ENCODE results near the gene CCDC158. TPM values are rescaled to one million over a fixed set of nuclear protein-coding genes. Genes with fewer than 3 reads are reported as not detected.
"Not testable (repeated sequence)": the region's sequence is repeated elsewhere in the genome, so short reads cannot be mapped to it uniquely, and the experiment has no call there.

The CCDC158 gene
- total and polyA plus RNA-seq, 7 experiments from 2014 or later = not detected

GRCh38 chr4:76366737-76367136, 54.2 kb downstream of the CCDC158 start:
- Mint-ChIP-seq H3K27me3 (peaks cover 5 to 33% (median 6%) of the 10 kb centered on the region in 5 donors), H3K4me1 (no peaks in the 10 kb centered on the region), H3K4me3 (no peak overlapping the region), H3K9me3 (no peaks in the 10 kb centered on the region), H3K27ac (no peak overlapping the region), H3K36me3 (no peaks in the 10 kb centered on the region)
- no peak for DNase-seq
- intact Hi-C loops (cut with micrococcal nuclease) = no loop called here
- ChIA-PET CTCF (interaction anchor here (0.8 kb wide), 1 partner anchor 11 kb away, joined by 3 read pairs; no protein-coding TSS in a partner anchor), POLR2A (no interaction called here)
- Histone ChIP-seq H3K9me3 (ENCODE audit: control insufficient read depth in 2 of 3, low read length in 3 of 3) (no peaks in the 10 kb centered on the region), H3K27me3 (ENCODE audit: control insufficient read depth in 2 of 2, insufficient read depth in 2 of 2, low read length in 2 of 2) (no peaks in the 10 kb centered on the region), H3K4me1 (ENCODE audit: control insufficient read depth in 2 of 2, insufficient read depth in 2 of 2, low read length in 2 of 2) (no peaks in the 10 kb centered on the region), H3K36me3 (ENCODE audit: control insufficient read depth in 2 of 3, insufficient read depth in 3 of 3, low read length in 3 of 3) (no peaks in the 10 kb centered on the region), H3K4me3 (ENCODE audit: low read length) (no peak overlapping the region), H3K27ac (ENCODE audit: low read depth, low read length) (no peak overlapping the region)
- no peak for ATAC-seq

- no peak overlapping the region for H3K27ac ChIP-seq (ENCODE audit: low read depth, low read length)
- ChIA-PET POLR2A (no interaction called here), CTCF (no interaction called here)
- intact Hi-C loops (cut with micrococcal nuclease) = no loop called here
- ATAC-seq (no peak), DNase-seq (no peak)
- no peak overlapping the region for H3K4me3 ChIP-seq (ENCODE audit: low read length)
- Mint-ChIP-seq H3K36me3 (peaks cover 0 to 2% (median 0%) of the 10 kb centered on the region in 5 donors), H3K4me1 (no peaks in the 10 kb centered on the region), H3K9me3 (peaks cover 0 to 6% (median 4%) of the 10 kb centered on the region in 11 donors), H3K27ac (no peak overlapping the region), H3K4me3 (no peak overlapping the region), H3K27me3 (peaks cover 5 to 30% (median 6%) of the 10 kb centered on the region in 5 donors)
- no peaks in the 10 kb centered on the region for H3K9me3 ChIP-seq (ENCODE audit: control insufficient read depth in 2 of 3, low read length in 3 of 3)
- no peaks in the 10 kb centered on the region for H3K4me1 ChIP-seq (ENCODE audit: control insufficient read depth in 2 of 2, insufficient read depth in 2 of 2, low read length in 2 of 2)
- H3K27me3 ChIP-seq (ENCODE audit: control insufficient read depth in 2 of 2, insufficient read depth in 2 of 2, low read length in 2 of 2) = no peaks in the 10 kb centered on the region
- H3K36me3 ChIP-seq (ENCODE audit: control insufficient read depth in 2 of 3, insufficient read depth in 3 of 3, low read length in 3 of 3) = no peaks in the 10 kb centered on the region
Measured at GRCh38 chr4:76365636-76366035, 55.3 kb downstream of the CCDC158 start.

GRCh38 chr4:76364763-76365162, 56.2 kb downstream of the CCDC158 start:
- POLR2A ChIA-PET = no interaction called here
- Mint-ChIP-seq H3K9me3 (peaks cover 0 to 13% (median 5%) of the 10 kb centered on the region in 11 donors), H3K4me3 (no peak overlapping the region), H3K4me1 (no peaks in the 10 kb centered on the region), H3K27me3 (peaks cover 5 to 30% (median 6%) of the 10 kb centered on the region in 5 donors), H3K36me3 (peaks cover 0 to 2% (median 0%) of the 10 kb centered on the region in 5 donors), H3K27ac (no peak overlapping the region)
- intact Hi-C loops (cut with micrococcal nuclease) = no loop called here
- Histone ChIP-seq H3K4me1 (ENCODE audit: control insufficient read depth in 2 of 2, insufficient read depth in 2 of 2, low read length in 2 of 2) (no peaks in the 10 kb centered on the region), H3K27ac (ENCODE audit: low read depth, low read length) (no peak overlapping the region), H3K9me3 (ENCODE audit: control insufficient read depth in 2 of 3, low read length in 3 of 3) (peaks cover 0 to 6% (median 0%) of the 10 kb centered on the region in 3 experiments), H3K4me3 (ENCODE audit: low read length) (no peak overlapping the region), H3K36me3 (ENCODE audit: control insufficient read depth in 2 of 3, insufficient read depth in 3 of 3, low read length in 3 of 3) (no peaks in the 10 kb centered on the region), H3K27me3 (ENCODE audit: control insufficient read depth in 2 of 2, insufficient read depth in 2 of 2, low read length in 2 of 2) (no peaks in the 10 kb centered on the region)
- DNase-seq = no peak
- CTCF ChIA-PET = interaction anchor here (0.6 kb wide), 1 partner anchor 81 kb away, joined by 3 read pairs; no protein-coding TSS in a partner anchor
- no peak for ATAC-seq

DNA sequence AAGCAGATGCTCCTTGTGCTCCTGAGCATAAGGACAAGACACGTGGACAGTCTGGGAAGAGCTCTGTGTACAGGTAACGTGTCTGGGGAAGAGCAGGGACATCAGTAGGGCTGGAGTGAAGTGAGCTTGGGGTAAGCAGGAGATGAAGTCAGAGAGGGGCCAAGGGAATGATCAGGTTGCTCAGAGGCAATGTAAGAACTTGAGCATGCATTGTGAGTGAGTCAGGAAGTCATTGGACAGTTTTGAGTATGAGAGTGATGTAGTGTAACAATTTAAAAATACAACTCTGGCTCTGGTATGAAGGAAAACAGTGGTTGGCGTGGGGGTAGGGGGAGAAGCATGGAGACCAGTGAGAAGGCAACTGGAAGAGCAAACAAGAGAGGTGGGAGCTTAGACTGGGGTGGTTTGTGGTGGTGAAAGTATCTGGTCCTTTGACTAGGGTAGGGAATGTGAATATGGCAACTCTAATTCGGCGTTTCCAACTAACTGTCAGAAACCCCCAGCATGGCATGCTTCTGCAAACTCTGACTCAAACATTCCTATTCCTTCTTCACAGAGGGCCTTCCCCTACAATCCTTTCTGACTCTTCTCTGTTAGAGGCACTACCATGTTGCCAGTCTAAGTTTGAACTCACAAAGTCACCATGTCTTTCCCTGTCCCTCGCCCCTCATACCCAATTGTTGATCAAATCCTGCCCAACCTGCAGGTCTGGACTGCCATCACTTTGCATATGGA, 57.2 kb downstream of the CCDC158 start:
- Mint-ChIP-seq H3K27me3 (peaks cover 5 to 30% (median 6%) of the 10 kb centered on the region in 5 donors), H3K36me3 (peaks cover 0 to 9% (median 8%) of the 10 kb centered on the region in 5 donors), H3K4me3 (no peak overlapping the region), H3K9me3 (peaks cover 5 to 23% (median 14%) of the 10 kb centered on the region in 11 donors), H3K4me1 (no peaks in the 10 kb centered on the region), H3K27ac (no peak overlapping the region)
- H3K4me3 ChIP-seq (ENCODE audit: low read length) = no peak overlapping the region
- intact Hi-C loops (cut with micrococcal nuclease) = no loop called here
- no peaks in the 10 kb centered on the region for H3K4me1 ChIP-seq (ENCODE audit: control insufficient read depth in 2 of 2, insufficient read depth in 2 of 2, low read length in 2 of 2)
- ATAC-seq (no peak), DNase-seq (no peak)
- no peak overlapping the region for H3K27ac ChIP-seq (ENCODE audit: low read depth, low read length)
- ChIA-PET CTCF (no interaction called here), POLR2A (no interaction called here)
- no peaks in the 10 kb centered on the region for H3K36me3 ChIP-seq (ENCODE audit: control insufficient read depth in 2 of 3, insufficient read depth in 3 of 3, low read length in 3 of 3)
- H3K27me3 ChIP-seq (ENCODE audit: control insufficient read depth in 2 of 2, insufficient read depth in 2 of 2, low read length in 2 of 2) = no peaks in the 10 kb centered on the region
- peaks cover 0 to 6% (median 0%) of the 10 kb centered on the region in 3 experiments for H3K9me3 ChIP-seq (ENCODE audit: control insufficient read depth in 2 of 3, low read length in 3 of 3)

GRCh38 chr4:76361689-76362412, 59.1 kb downstream of the CCDC158 start:
- intact Hi-C loops (cut with micrococcal nuclease) = no loop called here
- Mint-ChIP-seq H3K36me3 (peaks cover 0 to 16% (median 10%) of the 10 kb centered on the region in 5 donors), H3K4me1 (no peaks in the 10 kb centered on the region), H3K9me3 (peaks cover 13 to 42% (median 27%) of the 10 kb centered on the region in 11 donors), H3K4me3 (no peak overlapping the region), H3K27me3 (peaks cover 0 to 20% (median 6%) of the 10 kb centered on the region in 5 donors), H3K27ac (no peak overlapping the region)
- ChIA-PET CTCF (no interaction called here), POLR2A (no interaction called here)
- no peak overlapping the region for H3K27ac ChIP-seq (ENCODE audit: low read depth, low read length)
- no peaks in the 10 kb centered on the region for H3K36me3 ChIP-seq (ENCODE audit: control insufficient read depth in 2 of 3, insufficient read depth in 3 of 3, low read length in 3 of 3)
- no peaks in the 10 kb centered on the region for H3K27me3 ChIP-seq (ENCODE audit: control insufficient read depth in 2 of 2, insufficient read depth in 2 of 2, low read length in 2 of 2)
- DNase-seq (no peak), ATAC-seq (no peak)
- no peaks in the 10 kb centered on the region for H3K4me1 ChIP-seq (ENCODE audit: control insufficient read depth in 2 of 2, insufficient read depth in 2 of 2, low read length in 2 of 2)
- no peak overlapping the region for H3K4me3 ChIP-seq (ENCODE audit: low read length)
- H3K9me3 ChIP-seq (ENCODE audit: control insufficient read depth in 2 of 3, low read length in 3 of 3) = peaks cover 0 to 14% (median 0%) of the 10 kb centered on the region in 3 experiments

DNA sequence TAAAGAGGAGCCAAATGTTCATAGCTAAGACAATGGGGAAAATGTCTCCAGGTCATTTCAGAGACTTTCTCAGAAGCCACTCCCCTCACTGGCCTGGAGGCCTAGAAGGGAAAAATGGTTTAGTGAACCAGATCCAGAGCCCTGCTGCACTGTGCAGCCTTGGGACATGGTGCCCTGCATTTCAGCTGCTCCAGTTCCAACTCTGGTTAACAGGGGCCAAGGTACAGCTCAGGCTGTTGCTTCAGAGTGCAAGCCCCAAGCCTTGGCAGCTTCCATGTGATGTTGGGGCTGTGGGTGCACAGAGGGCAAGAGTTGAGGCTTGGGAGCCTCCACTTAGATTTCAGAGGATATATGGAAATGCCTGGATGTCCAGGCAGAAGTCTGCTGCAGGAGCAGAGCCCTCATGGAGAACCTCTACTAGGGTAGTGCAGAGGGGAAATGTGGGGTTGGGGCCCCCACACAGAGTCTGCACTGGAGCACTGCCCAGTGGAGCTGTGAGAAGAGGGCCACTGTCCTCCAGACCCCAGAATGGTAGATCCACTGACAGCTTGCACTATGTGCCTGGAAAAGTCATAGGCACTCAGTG, 61.0 kb downstream of the CCDC158 start:
- H3K27me3 ChIP-seq (ENCODE audit: control insufficient read depth in 2 of 2, insufficient read depth in 2 of 2, low read length in 2 of 2); H3K4me3 Mint-ChIP-seq; H3K4me1 Mint-ChIP-seq; ATAC-seq; DNase-seq; H3K36me3 ChIP-seq (ENCODE audit: control insufficient read depth in 2 of 3, insufficient read depth in 3 of 3, low read length in 3 of 3); H3K27ac Mint-ChIP-seq; POLR2A ChIA-PET; CTCF ChIA-PET; H3K4me3 ChIP-seq (ENCODE audit: low read length); H3K4me1 ChIP-seq (ENCODE audit: control insufficient read depth in 2 of 2, insufficient read depth in 2 of 2, low read length in 2 of 2); H3K27ac ChIP-seq (ENCODE audit: low read depth, low read length): not testable (repeated sequence)
- H3K9me3 ChIP-seq (ENCODE audit: control insufficient read depth in 2 of 3, low read length in 3 of 3) = peaks cover 0 to 14% (median 0%) of the 10 kb centered on the region in 3 experiments
- H3K27me3 Mint-ChIP-seq = peaks cover 0 to 14% (median 2%) of the 10 kb centered on the region in 5 donors
- intact Hi-C loops (cut with micrococcal nuclease) = loop anchor here in 1 of 2 donors (10.0 kb wide), 1 partner anchor 55 kb away; the partner anchor contains the start of gene STBD1
- peaks cover 13 to 48% (median 28%) of the 10 kb centered on the region in 11 donors for H3K9me3 Mint-ChIP-seq
- H3K36me3 Mint-ChIP-seq = peaks cover 0 to 16% (median 10%) of the 10 kb centered on the region in 5 donors
